ENCODE results near the gene PTOV1.

Gene PTOV1

GRCh38 chr19:49850487-49851342 lies at the start of gene PTOV1:
Gene PTOV1, plus strand, starts transcription at chr19:49851159.
- peak; percentile 92 for DNase-seq (ENCODE audit: low read depth)

- no peak for DNase-seq (ENCODE audit: low read depth)
Observed at GRCh38 chr19:49801401-49801888, 49.5 kb upstream of the PTOV1 start.

GRCh38 chr19:49801966-49802661 lies 48.8 kb upstream of the PTOV1 start:
- peak; percentile 91 for DNase-seq (ENCODE audit: low read depth)

- no peak for DNase-seq (ENCODE audit: low read depth)
Observed at GRCh38 chr19:49802836-49803528, 48.0 kb upstream of the PTOV1 start.

GRCh38 chr19:49803529-49803856 lies 47.5 kb upstream of the PTOV1 start:
- DNase-seq (ENCODE audit: low read depth) = no peak

GRCh38 chr19:49805822-49806619 lies 44.9 kb upstream of the PTOV1 start:
- DNase-seq (ENCODE audit: low read depth) = no peak

- no peak for DNase-seq (ENCODE audit: low read depth)
Observed at GRCh38 chr19:49806620-49806959, 44.4 kb upstream of the PTOV1 start.

- no peak for DNase-seq (ENCODE audit: low read depth)
Observed at GRCh38 chr19:49807058-49807903, 43.7 kb upstream of the PTOV1 start.

GRCh38 chr19:49807904-49808675 lies 42.9 kb upstream of the PTOV1 start:
- DNase-seq (ENCODE audit: low read depth) = no peak

GRCh38 chr19:49808711-49809159 lies 42.2 kb upstream of the PTOV1 start:
- peak; percentile 86 for DNase-seq (ENCODE audit: low read depth)

- peak; percentile 58 for DNase-seq (ENCODE audit: low read depth)
Observed at GRCh38 chr19:49809160-49809940, 41.6 kb upstream of the PTOV1 start.

- no peak for DNase-seq (ENCODE audit: low read depth)
Observed at GRCh38 chr19:49809941-49810389, 41.0 kb upstream of the PTOV1 start.

- no peak for DNase-seq (ENCODE audit: low read depth)
Observed at GRCh38 chr19:49811328-49811727, 39.6 kb upstream of the PTOV1 start.

- no peak for DNase-seq (ENCODE audit: low read depth)
Observed at GRCh38 chr19:49812452-49812996, 38.4 kb upstream of the PTOV1 start.

GRCh38 chr19:49812997-49813861 lies 37.7 kb upstream of the PTOV1 start, which contains the start of gene FUZ:
Gene FUZ, minus strand, starts transcription at chr19:49813292. Its CDS starts 186 bp downstream, at chr19:49813106.
- peak; percentile 99 for DNase-seq (ENCODE audit: low read depth)

GRCh38 chr19:49814010-49814409 lies 36.9 kb upstream of the PTOV1 start:
- no peak for DNase-seq (ENCODE audit: low read depth)

- DNase-seq (ENCODE audit: low read depth) = no peak
Observed at GRCh38 chr19:49816590-49816989, 34.4 kb upstream of the PTOV1 start.
